Activated T-cell treated with anti-CD3 and anti-CD28 coated beads, Interleukin-2, amount 50 U/mL, for 4 hours (primary cell): ENCODE data around the gene DYNLL1. TPM values are rescaled to one million over a fixed set of nuclear protein-coding genes. Genes with fewer than 3 reads are reported as not detected.

Experiments
- ATAC-seq, 2 donors: fragments of 200-7000 bp; cut with Tn5 transposase; one replicate each; pipeline ENCODE4 v1.10.0; 2021
- DNase-seq: peaks from one replicate; pipeline ENCODE4 v3.0.0-alpha.2; 2020
- H3K27me3 Mint-ChIP-seq: one replicate; pipeline ENCODE4 v1.8.0; 2021; ENCODE audit warnings: low read depth, mixed read lengths
- H3K36me3 Mint-ChIP-seq: one replicate; pipeline ENCODE4 v1.8.0; 2022; ENCODE audit warnings: mixed read lengths; ENCODE audit not compliant: insufficient read depth
- H3K4me1 Mint-ChIP-seq: one replicate; pipeline ENCODE4 v1.8.0; 2021; ENCODE audit warnings: low read depth, mixed read lengths
- H3K4me3 Mint-ChIP-seq: one replicate; pipeline ENCODE4 v1.8.0; 2021; ENCODE audit warnings: mild to moderate bottlenecking, moderate library complexity, mixed read lengths
- H3K9me3 Mint-ChIP-seq: one replicate; pipeline ENCODE4 v1.8.0; 2021; ENCODE audit warnings: mixed read lengths
- total RNA-seq, 3 donors: library from RNA; stranded (reverse); gene quantifications; one replicate each; pipeline ENCODE4 v1.2.1, GENCODE V29; 2021

Gene DYNLL1
- total RNA-seq, 3 donors from 2014 or later, result 243 to 252 (median 248) TPM

DNA sequence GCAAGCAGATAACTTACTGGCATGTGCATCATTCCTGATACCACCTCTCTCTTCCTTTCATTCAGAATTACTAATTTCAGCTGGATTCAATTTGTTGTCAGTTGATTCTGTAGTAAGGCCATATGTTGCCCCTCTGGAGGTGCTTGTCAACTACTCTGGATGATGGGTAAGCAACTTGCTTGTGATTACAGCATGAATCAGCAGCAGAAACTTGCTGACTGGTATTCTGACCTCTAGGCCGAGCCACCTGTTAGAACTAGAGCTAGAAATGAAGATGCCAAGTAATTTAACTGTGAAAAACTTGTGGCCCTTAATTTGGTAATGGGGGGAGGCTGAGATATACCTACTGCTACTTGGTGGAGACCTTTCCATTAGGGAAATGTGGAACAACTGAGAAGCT, 43.4 kb downstream of the DYNLL1 start:
- H3K4me3 Mint-ChIP-seq, result peak overlapping the region; percentile 95

GRCh38 chr12:120540445-120540844, 44.5 kb downstream of the DYNLL1 start:
- H3K36me3 Mint-ChIP-seq, result peaks cover 13% of the 10 kb centered on the region

More for the DNA sequence above, 43.4 kb downstream of the DYNLL1 start:
- H3K36me3 Mint-ChIP-seq, result peaks cover 13% of the 10 kb centered on the region
- H3K9me3 Mint-ChIP-seq, result no peaks in the 10 kb centered on the region
- DNase-seq (no peak), ATAC-seq (peak in 1 of 2 donors; percentile 32)
- peaks cover 65% of the 10 kb centered on the region for H3K4me1 Mint-ChIP-seq
- no peaks in the 10 kb centered on the region for H3K27me3 Mint-ChIP-seq

GRCh38 chr12:120542166-120542565, 46.3 kb downstream of the DYNLL1 start:
- Mint-ChIP-seq H3K4me1 (peaks cover 52% of the 10 kb centered on the region), H3K36me3 (peaks cover 22% of the 10 kb centered on the region), H3K27me3 (no peaks in the 10 kb centered on the region), H3K9me3 (no peaks in the 10 kb centered on the region), H3K4me3 (no peak overlapping the region)
- ATAC-seq (no peak), DNase-seq (no peak)

More at GRCh38 chr12:120540445-120540844, 44.5 kb downstream of the DYNLL1 start:
- Mint-ChIP-seq H3K4me1 (peaks cover 64% of the 10 kb centered on the region), H3K4me3 (no peak overlapping the region), H3K9me3 (no peaks in the 10 kb centered on the region), H3K27me3 (no peaks in the 10 kb centered on the region)
- DNase-seq (no peak), ATAC-seq (no peak)

GRCh38 chr12:120544691-120545090, 48.8 kb downstream of the DYNLL1 start:
- no peak for ATAC-seq
- Mint-ChIP-seq H3K9me3 (no peaks in the 10 kb centered on the region), H3K4me3 (no peak overlapping the region), H3K36me3 (peaks cover 17% of the 10 kb centered on the region), H3K27me3 (no peaks in the 10 kb centered on the region), H3K4me1 (peaks cover 27% of the 10 kb centered on the region)
- DNase-seq, result no peak

DNA sequence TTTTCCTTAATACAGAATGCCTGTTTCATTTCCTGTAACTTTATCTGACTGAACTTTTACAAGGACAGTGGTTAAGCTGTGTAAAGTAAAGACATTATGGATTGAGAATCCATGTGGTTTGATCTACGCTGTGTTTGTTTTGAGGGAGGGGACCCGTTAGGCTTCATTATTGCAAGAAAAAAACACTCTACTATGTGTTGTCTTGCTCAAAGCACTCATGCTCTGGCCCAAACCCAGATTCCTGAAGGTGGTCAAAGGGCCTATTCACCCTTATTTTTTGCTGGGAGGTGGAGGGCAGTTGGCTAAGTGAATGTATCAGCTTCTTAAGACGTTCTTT, 50.1 kb downstream of the DYNLL1 start:
- Mint-ChIP-seq H3K9me3 (no peaks in the 10 kb centered on the region), H3K4me3 (no peak overlapping the region), H3K27me3 (no peaks in the 10 kb centered on the region), H3K36me3 (peaks cover 13% of the 10 kb centered on the region), H3K4me1 (peaks cover 15% of the 10 kb centered on the region)
- ATAC-seq (no peak), DNase-seq (no peak)

Other genes starting within 250 kb of the DYNLL1 start
- gene PXN, start 230.4 kb upstream of the DYNLL1 start, total RNA-seq, result 10 to 100 TPM; 49.2 to 54.0 (median 51.1) TPM
- 1,000 to 10,000 TPM; 2,997 to 5,108 (median 5,011) TPM for gene RNU4-2, start 204.2 kb upstream of the DYNLL1 start, total RNA-seq
- gene RNU4-1, start 202.9 kb upstream of the DYNLL1 start, total RNA-seq, result 1,000 to 10,000 TPM in 2 of 3 donors, 100 to 1,000 TPM in 1; 980 to 2,356 (median 1,498) TPM
- gene SIRT4, start 193.8 kb upstream of the DYNLL1 start, total RNA-seq, result 1 to 10 TPM; 1.3 to 1.8 (median 1.5) TPM
- 1 to 10 TPM in 2 of 3 donors, under 1 TPM in 1; 0.79 to 1.3 (median 1.1) TPM for gene PLA2G1B, start 168.3 kb upstream of the DYNLL1 start, total RNA-seq
- under 1 TPM; 0.16 to 0.41 (median 0.25) TPM for gene MSI1, start 126.9 kb upstream of the DYNLL1 start, total RNA-seq
- 100 to 1,000 TPM; 495 to 510 (median 508) TPM for gene COX6A1, start 58.0 kb upstream of the DYNLL1 start, total RNA-seq
- 10 to 100 TPM; 60.7 to 68.9 (median 66.4) TPM for gene TRIAP1, start 49.7 kb upstream of the DYNLL1 start, total RNA-seq
- 10 to 100 TPM; 47.6 to 58.0 (median 55.1) TPM for gene GATC, start 49.7 kb upstream of the DYNLL1 start, total RNA-seq
- gene SRSF9, start 26.4 kb upstream of the DYNLL1 start, total RNA-seq, result 100 to 1,000 TPM; 259 to 288 (median 272) TPM
- 10 to 100 TPM; 23.6 to 29.9 (median 26.4) TPM for gene COQ5, start 33.0 kb downstream of the DYNLL1 start, total RNA-seq
- 100 to 1,000 TPM; 152 to 169 (median 161) TPM for gene RNF10, start 38.2 kb downstream of the DYNLL1 start, total RNA-seq
- 10 to 100 TPM; 81.6 to 93.0 (median 92.6) TPM for gene POP5, start 85.3 kb downstream of the DYNLL1 start, total RNA-seq
- under 1 TPM in 2 of 3 donors, not detected in 1; 0.18 to 0.26 TPM for gene CABP1, start 144.5 kb downstream of the DYNLL1 start, total RNA-seq
- 100 to 1,000 TPM; 153 to 172 (median 153) TPM for gene MLEC, start 191.0 kb downstream of the DYNLL1 start, total RNA-seq
- gene UNC119B, start 214.3 kb downstream of the DYNLL1 start, total RNA-seq, result 10 to 100 TPM; 17.0 to 20.4 (median 17.0) TPM
- gene ACADS, start 229.7 kb downstream of the DYNLL1 start, total RNA-seq, result 10 to 100 TPM; 13.3 to 13.8 (median 13.3) TPM